Urothelium cell line (cell line): ENCODE measurements around the gene SLX9.

Experiments
- DNase-seq: peaks from one replicate; pipeline ENCODE4 v3.0.0; 2011; ENCODE audit warnings: low spot score, mixed read lengths
- FAIRE-seq: peaks from 2 replicates; lab custom pipeline; 2011; peaks lifted over from hg19 to GRCh38; lab: Jason Lieb, UNC

Gene SLX9, protein sequence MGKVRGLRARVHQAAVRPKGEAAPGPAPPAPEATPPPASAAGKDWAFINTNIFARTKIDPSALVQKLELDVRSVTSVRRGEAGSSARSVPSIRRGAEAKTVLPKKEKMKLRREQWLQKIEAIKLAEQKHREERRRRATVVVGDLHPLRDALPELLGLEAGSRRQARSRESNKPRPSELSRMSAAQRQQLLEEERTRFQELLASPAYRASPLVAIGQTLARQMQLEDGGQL

GRCh38 chr21:44939532-44940115 is at the start of gene SLX9:
Gene SLX9, plus strand, starts transcription at chr21:44940029. Its CDS starts 29 bp downstream, at chr21:44940058.
- no peak for FAIRE-seq

GRCh38 chr21:44890338-44890931 is 49.4 kb upstream of the SLX9 start:
- no peak for DNase-seq
- no peak for FAIRE-seq

More at GRCh38 chr21:44939532-44940115, at the start of gene SLX9:
- DNase-seq: peak; percentile 90

- FAIRE-seq: no peak
- DNase-seq: no peak
Measured at GRCh38 chr21:44890961-44891541, 48.8 kb upstream of the SLX9 start.

DNA sequence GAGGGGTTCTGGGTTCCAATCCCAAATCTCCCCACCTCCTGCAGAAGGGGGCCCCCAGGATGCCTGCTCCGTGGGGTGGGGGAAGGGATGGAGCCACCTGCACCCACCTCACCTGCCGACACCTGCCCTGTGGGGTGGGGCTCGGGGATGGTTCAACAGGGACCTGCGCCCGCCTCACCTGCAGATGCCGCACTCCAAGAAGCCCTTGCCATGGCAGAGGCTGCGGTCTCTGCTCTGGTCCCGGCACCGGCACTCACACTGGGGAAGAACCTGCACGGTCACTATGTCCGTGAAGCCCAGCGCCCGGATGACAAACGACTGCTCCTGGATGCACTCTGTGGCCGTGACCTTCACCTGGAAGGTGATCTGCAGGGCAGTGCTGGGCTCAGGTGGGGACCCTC is 48.2 kb upstream of the SLX9 start:
- FAIRE-seq: no peak
- DNase-seq: no peak

- FAIRE-seq: no peak
- DNase-seq: no peak
Measured at GRCh38 chr21:44892095-44892494, 47.7 kb upstream of the SLX9 start.

GRCh38 chr21:44892536-44893277 is 47.1 kb upstream of the SLX9 start:
- no peak for FAIRE-seq
- DNase-seq: peak; percentile 33

DNA sequence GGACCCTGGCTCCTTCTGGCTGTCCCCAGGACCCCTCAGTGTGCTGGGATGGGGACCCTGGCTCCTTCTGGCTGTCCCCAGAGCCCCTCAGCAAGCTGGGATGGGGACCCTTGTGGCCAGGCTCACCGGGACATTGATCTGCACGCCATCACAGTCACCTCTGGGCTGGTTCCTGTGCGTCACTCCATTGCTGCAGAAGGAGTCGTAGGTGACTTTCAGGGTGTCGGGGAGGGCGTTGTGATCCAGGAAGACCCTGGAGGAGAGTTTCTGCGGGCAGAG is 46.6 kb upstream of the SLX9 start:
- FAIRE-seq: no peak
- DNase-seq: no peak

GRCh38 chr21:44893948-44894656 is 45.7 kb upstream of the SLX9 start:
- DNase-seq (no peak), FAIRE-seq (no peak)

DNA sequence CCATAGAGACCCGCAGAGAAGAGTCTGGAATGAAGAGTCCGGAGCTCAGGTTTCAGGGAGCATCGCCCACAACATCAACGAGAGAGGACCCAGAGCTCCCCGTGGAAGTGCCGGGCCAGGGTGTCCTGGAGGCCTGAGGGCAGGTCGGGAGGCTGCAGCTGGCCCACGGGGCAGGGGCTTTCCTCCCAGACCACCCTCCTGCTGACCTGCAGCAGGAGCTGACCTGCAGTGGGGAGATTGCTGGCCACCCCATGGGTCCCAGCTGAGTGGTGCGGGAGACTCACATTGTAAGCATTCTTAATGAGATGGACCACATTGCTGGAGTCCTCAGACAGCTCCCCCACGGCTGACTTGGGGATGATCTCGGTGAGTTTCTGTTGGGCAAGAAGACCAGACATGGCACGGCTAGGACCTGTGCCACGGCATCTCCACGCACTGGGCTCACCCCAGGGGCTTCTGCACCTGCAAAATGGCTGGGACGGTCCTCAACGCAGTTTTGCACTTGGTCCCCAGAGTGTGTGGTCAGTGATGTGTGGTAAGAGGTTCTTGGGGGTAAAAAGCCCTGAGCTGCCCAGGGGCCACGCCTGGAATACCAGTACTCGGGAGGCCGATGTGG is 45.0 kb upstream of the SLX9 start:
- no peak for DNase-seq
- FAIRE-seq: no peak

DNA sequence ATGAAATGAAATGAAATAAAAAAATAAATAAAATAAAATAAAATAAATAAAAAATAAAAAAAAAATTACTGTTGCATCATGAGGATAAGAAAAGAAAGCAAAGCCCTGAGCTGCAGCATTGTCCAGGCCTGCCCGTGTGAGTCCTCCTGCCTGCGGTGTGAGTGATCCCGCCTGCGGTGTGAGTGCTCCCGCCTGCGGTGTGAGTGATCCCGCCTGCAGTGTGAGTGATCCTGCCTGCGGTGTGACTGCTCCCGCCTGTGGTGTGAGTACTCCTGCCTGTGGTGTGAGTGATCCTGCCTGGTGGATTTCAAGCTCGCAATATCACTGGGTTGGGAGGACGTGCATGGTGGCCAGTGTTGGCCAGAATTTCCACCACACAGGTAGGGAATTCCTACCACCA is 44.0 kb upstream of the SLX9 start:
- FAIRE-seq (no peak), DNase-seq (no peak)

GRCh38 chr21:44896561-44897286 is 43.1 kb upstream of the SLX9 start:
- FAIRE-seq (no peak), DNase-seq (no peak)

DNA sequence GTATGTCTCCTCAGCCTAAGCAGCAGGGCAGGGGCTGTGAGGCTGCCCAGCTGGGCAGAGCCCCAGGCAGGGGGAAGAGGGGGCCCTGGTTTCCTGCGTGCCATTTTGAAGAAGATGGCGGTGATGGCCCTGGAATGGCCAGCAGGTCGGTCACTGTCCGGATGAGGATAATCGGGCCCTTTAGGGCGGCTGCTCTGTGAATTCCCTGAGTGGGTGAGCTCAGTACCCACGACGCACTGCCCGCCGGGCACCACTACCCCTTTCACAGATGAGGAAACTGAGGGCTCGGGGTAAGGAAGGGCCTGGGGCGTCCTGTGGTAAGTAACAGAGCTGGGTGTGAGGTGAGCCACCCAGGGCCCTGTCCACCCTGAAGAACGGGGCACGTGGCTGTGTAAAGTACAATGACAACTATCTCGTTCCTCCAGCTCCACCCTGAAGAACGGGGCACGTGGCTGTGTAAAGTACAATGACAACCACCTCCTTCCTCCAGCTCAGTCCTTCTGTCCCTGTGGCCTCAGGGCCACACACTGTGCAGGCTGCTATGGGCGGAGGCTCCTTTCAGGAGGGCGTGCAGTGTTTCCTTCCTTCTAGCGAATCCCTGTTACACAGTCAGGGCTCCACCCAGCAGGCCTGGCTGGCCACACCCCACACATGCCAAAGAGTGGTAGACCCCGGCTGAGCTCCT is 42.4 kb upstream of the SLX9 start:
- peak; percentile 56 for FAIRE-seq
- no peak for DNase-seq

DNA sequence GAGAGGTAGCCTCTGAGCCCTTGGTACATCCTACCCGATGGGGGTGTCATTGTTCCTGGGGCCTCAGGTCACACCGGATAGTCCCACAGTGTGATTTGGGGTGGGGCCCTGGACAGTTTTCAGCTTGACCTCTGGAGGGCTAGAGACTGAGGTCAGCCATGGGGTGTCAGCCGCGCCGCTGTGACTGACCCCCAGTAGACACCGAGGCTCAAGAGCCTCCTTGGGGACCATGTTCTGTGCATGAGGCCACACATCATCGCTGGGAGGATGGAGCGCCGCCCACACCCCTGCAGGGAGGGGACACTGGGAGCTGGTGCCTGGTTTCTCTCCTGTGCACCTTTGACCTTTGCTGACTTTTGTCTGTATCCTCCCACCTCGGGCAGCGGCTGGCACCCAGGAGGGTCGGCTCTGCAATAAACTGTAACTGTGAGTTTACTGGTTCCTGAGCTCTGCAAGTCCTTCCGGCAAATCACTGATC is 41.8 kb upstream of the SLX9 start:
- FAIRE-seq: no peak

DNA sequence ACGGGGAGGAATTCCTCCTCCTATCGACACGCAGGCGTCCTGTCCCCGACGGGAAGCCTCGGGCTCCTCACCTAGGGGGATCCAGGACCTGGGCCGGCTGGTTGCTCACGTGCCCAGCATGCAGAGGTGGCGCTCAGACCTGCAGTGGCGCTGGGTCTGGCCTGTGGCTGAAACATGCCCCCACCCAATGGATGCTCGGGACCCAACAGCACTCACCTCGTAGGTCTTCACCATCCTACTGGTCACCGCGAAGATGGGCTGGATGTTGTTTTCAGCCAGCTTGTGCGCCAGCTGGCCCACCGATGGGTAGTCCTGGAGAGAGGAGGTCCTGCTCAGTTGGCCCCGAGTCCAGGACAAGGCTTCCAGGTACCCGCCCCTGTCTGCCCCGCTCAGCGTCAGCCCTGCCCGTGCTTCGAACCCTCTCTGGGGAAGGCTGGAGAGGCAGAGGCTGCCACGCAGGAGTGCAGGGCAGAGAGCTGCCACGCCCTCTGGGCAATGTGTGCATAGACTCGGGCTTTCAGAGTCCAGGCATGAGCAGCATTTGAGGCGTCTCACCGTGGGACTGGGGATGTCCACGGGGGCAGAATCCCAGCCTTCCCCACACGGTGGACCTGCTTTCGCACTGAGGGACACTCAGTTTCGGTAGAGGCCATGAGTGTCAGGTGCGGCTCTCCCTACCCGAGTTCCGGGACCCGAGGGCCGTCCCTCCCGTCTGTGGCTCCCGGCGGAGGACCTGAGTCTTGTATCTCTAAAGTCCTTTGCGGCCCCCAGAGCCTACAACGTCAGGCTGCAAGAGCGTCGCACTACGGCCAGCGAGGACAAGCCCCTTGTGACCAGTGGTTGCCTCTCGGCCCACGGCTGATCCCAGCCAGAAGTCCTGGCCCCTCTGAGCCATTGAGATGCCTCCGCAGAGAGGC is 40.7 kb upstream of the SLX9 start:
- FAIRE-seq (no peak), DNase-seq (no peak)

More for the DNA sequence above, 41.8 kb upstream of the SLX9 start:
- no peak for DNase-seq

GRCh38 chr21:44899768-44900558 is 39.9 kb upstream of the SLX9 start:
- no peak for FAIRE-seq

DNA sequence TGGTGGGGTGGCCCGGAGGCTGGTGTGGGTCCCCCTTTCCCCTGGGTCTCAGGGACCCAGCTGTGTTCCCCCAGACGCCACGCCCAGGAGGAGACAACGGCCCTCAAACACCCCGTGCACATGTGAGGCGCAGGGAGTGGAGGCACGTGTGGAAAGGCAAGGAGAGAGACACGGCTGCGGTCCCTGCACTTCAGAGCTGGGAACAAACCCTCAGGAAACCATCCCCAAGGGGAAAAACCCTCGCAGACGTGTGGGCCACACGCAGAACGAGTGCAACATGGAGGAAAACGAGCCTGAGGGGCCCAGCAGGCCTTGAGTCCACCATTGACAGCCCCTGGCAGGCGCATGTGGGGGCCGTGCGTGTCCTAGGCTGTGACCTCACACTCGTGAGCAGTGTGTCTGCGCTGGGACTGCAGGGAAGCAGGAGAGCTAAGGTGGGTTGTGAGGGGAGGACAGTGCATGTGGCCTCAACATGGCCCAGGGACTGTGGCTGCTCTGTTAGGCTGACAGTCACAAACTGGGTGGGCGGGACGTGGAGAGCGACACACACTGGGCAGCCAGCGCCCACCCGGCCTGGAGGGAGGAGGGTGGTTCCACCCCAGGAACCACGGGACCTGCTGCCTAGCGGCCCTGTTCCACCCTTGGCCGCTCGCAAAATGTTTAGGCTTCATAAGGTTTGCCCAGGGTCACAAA is 39.1 kb upstream of the SLX9 start:
- DNase-seq (no peak), FAIRE-seq (no peak)

More at GRCh38 chr21:44899768-44900558, 39.9 kb upstream of the SLX9 start:
- DNase-seq: no peak
